ENCODE measurements around the gene COA5. TPM values are rescaled to one million over a fixed set of nuclear protein-coding genes. Genes with fewer than 3 reads are reported as not detected.

COA5 gene
- total and polyA plus RNA-seq, 2 experiments from 2014 or later: 48.8 to 58.4 TPM

DNA sequence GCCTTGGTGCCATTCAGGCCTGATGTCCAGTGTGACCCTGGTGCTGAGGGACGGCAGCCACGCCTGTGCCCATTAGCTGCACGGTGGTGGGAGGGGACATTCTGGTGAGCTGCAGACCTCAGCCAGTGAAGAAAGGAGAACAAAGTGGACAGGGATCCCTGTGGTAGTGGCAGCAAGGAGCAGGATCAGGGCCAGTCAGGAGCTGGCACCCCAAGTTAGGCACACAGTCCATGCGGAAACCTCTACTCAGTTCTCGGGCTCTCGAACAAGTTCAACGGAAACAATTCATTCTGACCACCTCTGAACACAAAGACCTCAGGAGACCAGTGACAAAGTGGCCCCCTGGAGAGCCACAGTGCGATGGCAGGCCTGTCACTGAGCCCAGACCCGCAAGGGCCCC, 30.1 kb downstream of the COA5 start:
- DNase-seq (ENCODE audit: low spot score): no peak
- WGBS (ENCODE audit: low lambda C conversion rate, missing lambda C conversion rate): 95% methylated on average over 9 of the region's 9 CpGs
- Histone ChIP-seq H3K27me3 (no peaks in the 10 kb centered on the region), H3K9me3 (ENCODE audit: low read depth) (no peaks in the 10 kb centered on the region), H3K4me1 (ENCODE audit: insufficient read depth) (peaks cover under 1% of the 10 kb centered on the region), H3K27ac (no peak overlapping the region), H3K79me2 (no peaks in the 10 kb centered on the region), H2AFZ (no peak overlapping the region), H3K4me2 (no peak overlapping the region), H4K20me1 (ENCODE audit: insufficient read depth, poor library complexity, severe bottlenecking) (no peaks in the 10 kb centered on the region), H3K4me3 (no peak overlapping the region), H3K36me3 (replicated peaks; ENCODE audit: insufficient read depth, low read depth) (no peaks in the 10 kb centered on the region), H3K9me2 (replicated peaks; ENCODE audit: insufficient read depth) (no peaks in the 10 kb centered on the region)
- TF ChIP-seq CTCF (IDR thresholded peaks at IDR 0.05; ENCODE audit: poor library complexity): no peak
- TF ChIP-seq EZH2phosphoT487 (IDR thresholded peaks at IDR 0.05; ENCODE audit: low read depth, severe bottlenecking, unreplicated experiment): no peak
- no peak for TF ChIP-seq EZH2 (IDR thresholded peaks at IDR 0.05; ENCODE audit: borderline replicate concordance)

GRCh38 chr2:98577313-98577712, 31.0 kb downstream of the COA5 start:
- no peaks in the 10 kb centered on the region for H3K9me3 ChIP-seq (ENCODE audit: low read depth)
- no peaks in the 10 kb centered on the region for H4K20me1 ChIP-seq (ENCODE audit: insufficient read depth, poor library complexity, severe bottlenecking)
- no peaks in the 10 kb centered on the region for H3K79me2 ChIP-seq
- H2AFZ ChIP-seq: no peak overlapping the region
- no peaks in the 10 kb centered on the region for H3K9me2 ChIP-seq (replicated peaks; ENCODE audit: insufficient read depth)
- no peak for DNase-seq (ENCODE audit: low spot score)
- H3K27me3 ChIP-seq: no peaks in the 10 kb centered on the region
- WGBS (ENCODE audit: low lambda C conversion rate, missing lambda C conversion rate): 88% methylated on average over 10 of the region's 10 CpGs
- no peaks in the 10 kb centered on the region for H3K4me1 ChIP-seq (ENCODE audit: insufficient read depth)
- no peak overlapping the region for H3K27ac ChIP-seq
- H3K4me2 ChIP-seq: no peak overlapping the region
- no peaks in the 10 kb centered on the region for H3K36me3 ChIP-seq (replicated peaks; ENCODE audit: insufficient read depth, low read depth)
- TF ChIP-seq EZH2 (IDR thresholded peaks at IDR 0.05; ENCODE audit: borderline replicate concordance): no peak
- TF ChIP-seq EZH2phosphoT487 (IDR thresholded peaks at IDR 0.05; ENCODE audit: low read depth, severe bottlenecking, unreplicated experiment): no peak
- TF ChIP-seq CTCF (IDR thresholded peaks at IDR 0.05; ENCODE audit: poor library complexity): no peak
- no peak overlapping the region for H3K4me3 ChIP-seq

GRCh38 chr2:98576666-98577312, 31.5 kb downstream of the COA5 start:
- DNase-seq (ENCODE audit: low spot score): no peak
- no peaks in the 10 kb centered on the region for H3K79me2 ChIP-seq
- H3K9me2 ChIP-seq (replicated peaks; ENCODE audit: insufficient read depth): no peaks in the 10 kb centered on the region
- H3K36me3 ChIP-seq (replicated peaks; ENCODE audit: insufficient read depth, low read depth): no peaks in the 10 kb centered on the region
- WGBS (ENCODE audit: low lambda C conversion rate, missing lambda C conversion rate): 98% methylated on average over 22 of the region's 22 CpGs
- H2AFZ ChIP-seq: no peak overlapping the region
- no peaks in the 10 kb centered on the region for H3K9me3 ChIP-seq (ENCODE audit: low read depth)
- no peak overlapping the region for H3K27ac ChIP-seq
- no peak for TF ChIP-seq CTCF (IDR thresholded peaks at IDR 0.05; ENCODE audit: poor library complexity)
- TF ChIP-seq EZH2phosphoT487 (IDR thresholded peaks at IDR 0.05; ENCODE audit: low read depth, severe bottlenecking, unreplicated experiment): no peak
- H4K20me1 ChIP-seq (ENCODE audit: insufficient read depth, poor library complexity, severe bottlenecking): no peaks in the 10 kb centered on the region
- no peak overlapping the region for H3K4me3 ChIP-seq
- H3K27me3 ChIP-seq: no peaks in the 10 kb centered on the region
- H3K4me2 ChIP-seq: no peak overlapping the region
- H3K4me1 ChIP-seq (ENCODE audit: insufficient read depth): no peaks in the 10 kb centered on the region
